ENCODE data around the gene PDZD2.
A peak's percentile ranks its signal among the peaks of the same experiment; 100 is the strongest.
"Not testable (repeated sequence)": the region's sequence is repeated elsewhere in the genome, so short reads cannot be mapped to it uniquely, and the experiment has no call there.

Gene PDZD2

GRCh38 chr5:31987985-31988710, 349.2 kb downstream of the PDZD2 start:
- DNase-seq: peak; percentile 99

DNA sequence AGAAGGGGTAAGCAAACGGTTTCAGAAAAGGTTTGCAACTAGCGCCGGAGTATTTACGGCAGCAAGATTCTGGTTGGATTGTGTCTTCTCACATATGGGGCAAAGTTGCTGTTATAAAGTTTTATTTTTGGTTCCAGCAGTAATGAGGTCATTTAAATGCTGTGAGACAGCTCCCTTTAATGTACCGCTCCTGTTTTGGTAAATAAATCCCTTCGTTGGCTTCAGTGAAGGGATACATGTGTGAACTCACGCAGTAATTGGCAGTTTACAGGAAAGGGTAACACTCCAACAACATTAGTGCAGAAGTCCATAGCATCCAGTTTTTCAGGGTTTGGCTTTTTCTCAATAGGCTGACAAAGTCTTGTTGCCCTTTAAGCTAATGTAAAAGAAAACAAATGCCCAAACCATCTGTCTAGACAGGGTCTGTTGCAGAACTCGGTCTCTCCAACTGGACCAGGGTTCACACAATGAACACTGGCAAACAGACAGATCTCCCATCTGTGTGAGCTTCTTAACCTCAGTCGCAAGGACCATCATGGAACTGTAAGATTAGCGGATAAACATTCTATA, 351.2 kb downstream of the PDZD2 start:
- DNase-seq: no peak

DNA sequence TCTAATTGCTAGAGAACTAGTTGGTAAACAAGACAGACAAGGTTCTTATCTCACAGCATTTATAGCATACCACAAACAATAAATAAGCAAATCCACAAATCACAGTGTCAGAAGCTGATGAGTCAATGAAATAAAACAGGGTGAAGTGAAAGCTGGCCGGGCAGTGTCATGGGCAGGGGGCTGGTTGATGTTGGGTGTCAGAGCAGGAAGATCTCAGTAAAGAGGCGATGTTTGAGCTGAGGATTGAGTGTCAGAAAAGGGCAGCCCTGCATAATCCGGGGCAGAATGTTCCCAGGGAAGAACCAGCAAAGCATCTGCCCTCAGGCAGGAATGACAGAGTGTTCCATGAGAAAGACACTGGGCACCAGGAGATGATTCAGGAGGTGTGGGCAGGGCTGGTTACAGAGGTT, 351.8 kb downstream of the PDZD2 start:
- DNase-seq: peak; percentile 27

- no peak for DNase-seq
Observed at GRCh38 chr5:31992377-31992776, 353.4 kb downstream of the PDZD2 start.

DNA sequence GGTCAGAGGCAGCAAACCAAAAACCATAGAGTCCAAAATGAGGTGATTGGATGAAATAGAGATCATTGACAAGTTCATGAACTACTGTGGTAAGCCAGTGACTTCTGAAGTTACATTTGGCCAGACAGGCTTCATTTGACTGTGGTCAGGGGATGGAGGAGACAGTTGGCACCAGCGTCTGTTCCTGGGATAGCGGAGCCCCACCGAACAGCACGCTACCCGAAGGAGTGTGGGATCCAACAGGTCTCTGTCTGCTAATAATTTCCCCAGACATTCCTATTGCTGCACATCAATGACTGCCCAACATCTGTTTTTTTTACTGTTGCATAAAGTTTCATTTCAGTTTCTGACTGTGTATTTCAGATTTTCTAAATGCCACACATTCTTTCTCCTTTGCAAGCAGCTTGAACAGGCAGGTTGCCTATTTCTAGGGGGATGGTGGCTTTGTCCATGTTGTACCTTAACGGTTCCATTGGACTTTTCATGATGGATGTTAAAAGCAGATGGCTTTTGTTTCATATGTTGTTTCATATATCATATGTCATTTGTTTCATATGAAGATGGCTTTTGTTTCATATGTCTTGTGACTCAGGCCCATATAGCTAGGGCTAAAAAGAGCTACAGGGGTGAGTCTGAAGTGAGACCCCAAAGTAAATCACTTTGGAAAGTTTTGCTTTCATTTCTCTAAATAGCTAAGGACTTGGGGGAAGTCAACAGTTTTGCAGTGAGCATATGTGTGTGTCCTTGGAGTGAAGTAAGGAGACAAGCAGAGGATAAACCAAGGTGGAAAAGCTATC, 354.4 kb downstream of the PDZD2 start:
- DNase-seq: peak; percentile 84

DNA sequence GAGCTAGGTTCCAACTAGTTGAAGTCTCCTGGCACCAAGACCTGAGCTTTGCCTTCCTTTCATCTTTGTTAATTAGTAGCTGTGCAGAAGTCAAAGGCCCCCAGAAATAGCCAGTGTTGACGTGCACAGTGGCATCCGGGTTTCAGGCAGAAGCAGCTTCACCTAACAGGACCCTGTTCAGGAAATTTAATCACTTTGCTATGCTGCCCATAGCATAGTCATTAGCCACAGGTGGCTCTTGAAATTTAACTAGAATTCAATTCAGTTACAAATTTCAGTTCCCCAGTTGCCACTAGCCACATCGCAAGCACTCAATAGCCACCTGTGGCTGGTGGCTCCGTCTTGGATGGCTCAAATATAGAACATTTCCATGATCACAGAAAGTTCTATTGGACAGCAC, 356.1 kb downstream of the PDZD2 start:
- DNase-seq: no peak

DNA sequence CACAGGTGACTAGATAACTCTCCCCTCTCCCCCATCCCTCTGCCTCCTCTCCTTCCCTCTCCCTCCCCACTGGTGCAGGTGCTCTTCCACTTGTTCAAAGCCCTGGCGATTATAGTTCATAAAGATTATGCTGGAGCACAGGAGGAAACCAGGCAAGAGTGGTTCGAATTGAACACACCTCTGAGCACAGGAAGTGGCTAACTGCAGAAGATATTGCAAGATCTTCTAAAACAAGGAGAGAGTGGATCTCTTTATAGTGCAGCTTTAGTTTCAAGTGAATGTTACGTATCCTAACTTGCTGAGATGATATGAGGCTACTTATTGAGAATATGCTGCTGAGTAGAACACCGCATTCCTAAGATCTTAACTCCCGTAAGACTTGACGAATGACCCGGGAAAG, 356.8 kb downstream of the PDZD2 start:
- DNase-seq: no peak

GRCh38 chr5:31996909-31997308, 358.0 kb downstream of the PDZD2 start:
- no peak for DNase-seq

GRCh38 chr5:31999470-31999869, 360.5 kb downstream of the PDZD2 start:
- no peak for DNase-seq

- no peak for DNase-seq
Observed at GRCh38 chr5:32000731-32001130, 361.8 kb downstream of the PDZD2 start.

GRCh38 chr5:32001284-32001683, 362.4 kb downstream of the PDZD2 start:
- no peak for DNase-seq

- no peak for DNase-seq
Observed at GRCh38 chr5:32001707-32002106, 362.8 kb downstream of the PDZD2 start.

DNA sequence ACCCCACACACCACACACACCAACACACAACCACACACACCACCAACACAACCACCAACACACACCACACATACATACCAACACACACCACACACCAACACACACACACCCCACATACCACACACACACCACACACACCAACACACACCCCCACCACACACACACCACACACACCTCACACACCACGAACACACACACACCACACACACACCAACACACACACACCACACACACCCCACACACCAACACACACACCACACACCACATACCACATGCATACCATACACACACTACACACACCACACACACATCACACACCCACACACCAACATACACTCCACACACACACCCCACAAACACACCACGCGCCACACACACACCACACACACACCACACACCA, 363.8 kb downstream of the PDZD2 start:
- no peak for DNase-seq

DNA sequence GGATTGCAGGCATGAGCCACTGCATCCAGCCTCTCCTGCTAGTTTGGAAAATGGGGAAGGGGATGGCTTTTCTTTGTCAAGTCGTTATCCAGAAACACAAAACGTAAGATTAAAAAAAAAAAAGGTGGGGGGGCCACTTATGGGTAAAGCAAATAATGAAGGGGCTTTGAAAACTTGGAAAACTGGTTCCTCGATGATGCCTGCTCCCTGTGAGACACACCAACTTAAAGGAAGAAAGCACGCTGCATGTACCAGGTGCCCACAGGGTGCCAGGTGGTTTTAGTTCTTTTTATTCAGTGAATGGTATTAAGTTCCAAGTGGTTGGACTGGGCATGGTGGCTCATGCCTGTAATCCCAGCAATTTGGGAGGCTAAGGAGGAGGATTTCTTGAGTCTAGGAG, 365.1 kb downstream of the PDZD2 start:
- no peak for DNase-seq

DNA sequence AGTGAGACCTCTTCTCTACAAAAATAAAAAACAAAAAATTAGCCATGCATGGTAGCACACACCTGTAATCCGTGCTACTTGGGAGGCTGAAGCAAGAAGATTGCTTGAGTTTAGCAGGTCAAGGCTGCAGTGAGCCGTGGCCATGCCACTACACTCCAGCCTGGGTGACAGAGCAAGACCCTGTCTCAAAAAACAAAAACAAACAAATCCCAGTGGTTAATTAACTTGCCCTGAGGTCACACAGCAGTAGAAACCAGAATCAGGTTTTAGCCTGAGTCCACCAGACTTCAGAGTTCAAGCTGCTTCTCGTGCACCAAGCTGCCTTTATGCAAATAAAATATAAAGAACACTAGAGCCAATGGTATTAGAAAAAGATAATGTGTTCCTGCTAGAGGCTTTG, 365.5 kb downstream of the PDZD2 start:
- DNase-seq: no peak

- DNase-seq: no peak
Observed at GRCh38 chr5:32008746-32009145, 369.8 kb downstream of the PDZD2 start.

- no peak for DNase-seq
Observed at GRCh38 chr5:32013658-32014057, 374.7 kb downstream of the PDZD2 start.

DNA sequence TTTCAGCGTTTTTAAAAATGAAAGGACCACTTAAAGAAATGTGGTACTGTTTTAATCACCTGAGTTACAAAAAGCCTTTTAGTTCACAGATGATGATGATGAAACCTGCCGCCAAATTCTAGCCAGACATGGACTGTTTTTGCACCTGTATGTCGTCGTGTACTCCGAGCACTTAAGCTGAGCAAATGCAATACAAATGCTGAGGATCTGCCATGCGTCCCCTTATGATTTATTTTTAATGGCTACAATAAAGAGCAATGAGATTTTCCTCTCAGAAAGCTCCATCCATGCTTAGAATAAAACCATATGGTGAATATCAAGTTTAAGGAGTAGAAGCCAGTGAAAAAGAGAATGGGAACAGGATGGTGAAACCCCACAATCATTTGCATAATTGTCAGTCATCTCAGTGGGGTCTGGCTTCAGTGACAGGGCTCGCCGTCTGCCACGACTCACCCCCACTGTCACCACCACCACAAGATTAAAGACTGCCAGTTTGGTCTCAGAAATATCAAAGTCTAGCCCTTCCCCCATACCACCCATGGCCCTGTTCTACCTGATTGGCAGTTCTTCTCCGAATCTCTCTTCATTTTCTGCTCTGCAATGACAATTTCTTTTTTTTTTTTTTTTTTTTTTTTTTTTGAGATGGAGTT, 375.3 kb downstream of the PDZD2 start:
- DNase-seq: no peak

- not testable (repeated sequence) for DNase-seq
Observed at GRCh38 chr5:32015262-32015661, 376.3 kb downstream of the PDZD2 start.

DNA sequence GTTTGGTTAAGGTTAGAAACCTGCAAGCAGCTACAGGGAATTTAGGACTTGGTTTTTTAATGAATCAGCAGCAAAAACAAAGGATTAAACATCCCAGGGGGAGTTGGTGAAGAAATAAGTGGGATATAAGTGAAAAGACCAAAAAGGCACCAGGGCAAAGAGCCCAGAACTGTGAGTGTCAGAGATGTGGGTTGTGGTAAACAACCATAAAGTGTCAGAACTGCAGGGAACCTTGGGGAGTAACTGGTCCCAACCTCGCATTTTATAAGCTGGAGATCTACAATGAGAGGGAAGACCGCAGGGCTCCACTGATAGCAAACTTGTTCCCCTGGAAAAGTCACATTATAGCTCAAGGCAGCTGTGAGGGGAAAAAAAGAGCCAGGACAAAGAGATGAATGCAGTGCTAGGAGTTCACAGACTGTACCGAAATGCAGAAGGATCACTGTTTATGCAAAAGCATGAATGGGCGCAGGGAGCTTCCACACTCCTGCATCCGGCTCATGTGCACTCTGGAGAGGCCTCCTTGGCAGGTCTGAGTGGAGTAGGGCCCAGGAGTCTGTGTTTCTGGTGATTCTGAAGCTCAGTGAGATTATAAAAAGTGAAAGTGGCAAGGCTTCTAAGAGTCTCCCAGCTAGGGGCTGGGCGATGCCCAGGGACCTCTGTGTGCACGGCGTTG, 378.9 kb downstream of the PDZD2 start:
- DNase-seq: peak; percentile 63

DNA sequence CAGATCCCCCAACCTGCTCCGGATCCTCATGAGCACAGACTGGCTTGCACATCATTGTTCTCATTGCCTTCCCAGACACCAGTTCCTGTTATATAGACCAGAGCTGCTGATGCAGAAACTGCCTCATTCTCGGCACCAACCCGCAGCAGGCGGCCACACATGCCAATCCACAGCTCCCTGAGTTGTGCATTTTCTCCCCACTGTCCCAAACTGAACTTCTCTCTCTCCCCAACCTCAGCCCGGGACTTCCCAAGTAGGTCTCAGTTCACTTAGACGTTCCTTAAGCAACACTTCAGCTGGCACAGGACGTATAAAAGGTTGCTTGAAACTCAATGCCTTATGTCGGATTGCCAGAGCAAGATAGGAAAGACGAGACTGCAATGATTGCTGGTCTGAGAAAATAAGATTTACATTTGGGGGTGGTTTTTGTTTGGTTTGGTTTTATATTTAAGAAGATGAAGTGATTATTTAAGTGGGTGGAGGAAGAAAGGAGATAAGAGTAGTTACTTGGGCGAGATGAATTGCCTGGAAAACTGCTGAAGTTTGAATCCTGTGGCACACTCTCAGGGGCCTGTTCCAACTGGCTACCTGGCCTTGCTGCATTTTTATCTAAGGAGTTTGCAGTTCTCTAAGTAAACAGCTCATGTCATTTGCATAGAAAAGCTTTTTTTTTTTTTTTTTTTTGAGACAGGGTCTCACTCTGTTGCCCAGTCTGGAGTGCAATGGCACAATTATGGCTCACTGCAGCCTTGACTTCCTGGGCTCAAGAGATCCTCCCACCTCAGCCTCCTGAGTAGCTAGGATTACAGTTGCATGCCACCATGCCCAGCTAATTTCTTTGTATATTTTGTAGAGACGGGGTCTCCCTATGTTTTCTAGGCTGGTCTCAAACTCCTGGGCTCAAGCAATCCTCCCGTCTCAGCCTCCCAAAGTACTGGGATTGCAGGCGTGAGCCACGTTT, 379.8 kb downstream of the PDZD2 start:
- DNase-seq: no peak

DNA sequence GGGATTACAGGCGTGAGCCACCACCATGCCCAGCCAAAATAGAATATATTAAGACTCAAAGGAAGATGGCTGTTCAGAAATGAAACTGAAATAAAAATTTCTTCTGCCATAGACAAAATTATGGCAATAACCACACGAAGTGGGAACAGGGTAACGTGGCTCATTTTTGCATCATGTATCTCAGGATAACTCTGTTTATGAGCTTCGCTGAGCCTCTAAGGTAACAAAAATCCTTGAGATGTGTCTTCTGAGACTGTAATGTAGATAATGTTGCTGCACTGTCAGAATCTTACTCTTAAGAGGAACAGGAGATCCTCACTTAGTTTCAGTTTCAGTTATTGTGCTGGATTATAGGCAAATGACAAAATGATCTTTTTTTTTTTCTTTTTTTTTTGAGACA, 381.3 kb downstream of the PDZD2 start:
- no peak for DNase-seq

Measured in fibroblast of skin of right quadriceps (primary cell).